HL-60/S4 treated with retinoic acid at 250 ng/mL for 4 days and 3 days (cell line): Measurements from ENCODE around the gene F7.
"Not testable (repeated sequence)": the region's sequence is repeated elsewhere in the genome, so short reads cannot be mapped to it uniquely, and the experiment has no call there.

Source experiments
- in situ Hi-C: fragments of 300-500 bp; cut with MboI; formaldehyde crosslinking; loops from 2 replicates; pipeline ENCODE4 v1.7.0; 2022; ENCODE audit warnings: low sequenced_read_pairs

F7 gene

DNA sequence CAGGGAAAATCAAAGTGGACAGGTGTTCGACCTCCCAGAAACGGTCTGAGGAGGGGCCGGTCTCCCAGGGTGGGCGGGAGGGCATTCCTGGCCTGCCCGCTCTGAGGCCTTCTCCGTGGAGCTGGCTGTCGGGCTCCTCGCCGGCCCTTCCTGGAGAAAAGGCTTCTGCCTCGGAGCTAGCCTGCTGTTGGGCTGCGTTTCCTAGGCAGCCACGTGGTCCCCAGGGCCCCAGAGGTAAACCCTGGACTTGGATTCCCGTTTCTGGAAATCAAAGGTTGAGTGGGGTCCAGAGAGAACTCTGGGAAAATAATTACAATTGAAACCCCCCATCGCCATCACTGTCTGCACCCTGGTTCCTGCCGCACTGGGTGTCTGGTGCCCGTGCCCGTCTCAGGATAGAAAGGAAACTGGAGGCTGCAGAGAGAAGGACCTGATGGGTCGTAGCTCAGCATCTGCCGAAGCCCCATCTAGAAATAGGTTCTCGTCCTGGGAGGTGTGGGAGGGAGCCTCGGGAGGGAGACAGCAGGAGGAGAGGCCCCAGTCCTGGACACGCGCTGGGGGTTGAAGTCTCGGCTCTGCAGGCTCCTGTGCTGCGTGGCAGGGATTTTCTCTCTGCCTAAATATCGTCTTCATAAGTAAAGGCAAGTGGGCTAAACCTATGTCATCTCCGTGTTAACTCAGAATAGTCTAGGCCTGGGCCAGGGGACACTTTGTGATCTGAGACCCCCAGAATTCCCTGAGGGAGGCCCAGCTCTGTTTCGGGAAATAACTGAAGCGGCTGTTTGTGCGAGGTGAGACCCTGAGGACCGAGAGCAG is 45.2 kb downstream of the F7 start:
- in situ Hi-C loops: no loop called here

GRCh38 chr13:113151745-113152690 is 46.4 kb downstream of the F7 start:
- in situ Hi-C loops: no loop called here

- in situ Hi-C loops: no loop called here
These were observed 47.0 kb downstream of the F7 start for GRCh38 chr13:113152691-113152983.

- in situ Hi-C loops: no loop called here
These were observed 47.6 kb downstream of the F7 start for GRCh38 chr13:113152984-113153809.

- in situ Hi-C loops: no loop called here
These were observed 48.5 kb downstream of the F7 start for GRCh38 chr13:113153810-113154748.

GRCh38 chr13:113155201-113155600 is 49.6 kb downstream of the F7 start:
- in situ Hi-C loops: no loop called here

DNA sequence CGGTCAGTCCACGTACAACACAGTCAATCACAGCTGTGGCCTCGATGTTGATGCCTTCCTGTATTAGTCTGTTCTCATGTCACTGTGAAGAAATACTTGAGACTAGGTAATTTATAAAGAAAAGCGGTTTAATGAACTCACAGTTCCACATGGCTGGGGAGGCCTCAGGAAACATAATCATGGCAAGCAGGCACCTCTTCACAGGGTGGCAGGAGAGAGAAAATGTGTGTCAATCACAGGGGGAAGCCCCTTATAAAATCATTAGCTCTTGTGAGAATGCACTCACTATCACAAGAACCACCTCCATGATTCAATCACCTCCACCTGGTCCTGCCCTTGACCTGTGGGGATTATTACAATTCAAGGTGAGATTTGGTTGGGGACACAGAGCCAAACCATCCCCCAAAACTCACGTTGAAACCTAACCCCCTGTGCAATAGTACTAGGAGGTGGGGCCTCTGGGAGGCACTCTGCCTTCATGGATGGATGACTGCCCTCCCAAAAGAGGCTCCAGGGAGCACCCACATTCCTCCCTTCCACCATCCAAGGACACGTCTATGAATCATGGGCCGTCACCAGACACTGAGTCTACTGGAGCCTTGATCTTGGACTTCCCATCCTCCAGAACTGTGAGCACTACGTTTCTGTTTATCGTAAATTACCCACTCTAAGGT is 50.5 kb downstream of the F7 start:
- in situ Hi-C loops: no loop called here

DNA sequence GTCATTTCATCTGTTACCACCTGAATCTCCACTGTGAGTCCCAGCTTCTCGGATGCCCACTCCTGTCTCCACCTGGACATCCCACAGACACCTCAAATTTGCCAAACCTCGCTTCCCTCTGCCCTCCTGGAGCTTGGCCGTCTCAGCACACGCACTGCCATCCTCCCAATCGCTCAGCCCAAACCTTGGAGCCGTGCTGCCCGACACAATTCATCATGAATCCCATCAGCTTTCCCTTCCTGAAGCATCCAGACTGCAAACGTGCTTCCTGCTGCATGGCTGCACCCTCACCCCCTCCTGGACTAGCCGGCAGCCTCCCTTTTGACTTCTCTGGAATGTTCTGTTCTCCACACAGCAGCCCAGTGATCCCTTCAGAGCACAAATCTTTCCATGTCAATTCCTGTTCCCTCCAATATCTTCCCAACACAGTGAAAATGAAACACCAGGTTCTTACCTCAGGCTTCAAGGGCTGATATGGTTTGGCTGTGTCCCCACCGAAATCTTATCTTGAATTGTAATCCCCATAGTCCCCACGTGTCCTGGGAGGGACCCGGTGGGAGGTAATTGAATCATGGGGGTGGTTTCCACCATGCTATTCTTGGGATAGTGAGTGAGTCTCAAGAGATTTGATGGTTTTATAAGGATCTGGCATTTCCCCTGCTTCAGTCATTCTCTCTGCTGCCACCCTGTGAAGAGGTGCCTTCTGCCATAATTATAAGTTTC is 51.8 kb downstream of the F7 start:
- in situ Hi-C loops: no loop called here

- in situ Hi-C loops: no loop called here
These were observed 52.5 kb downstream of the F7 start, which contains the start of gene PROZ for GRCh38 chr13:113157929-113158747. PROZ (plus strand) TSS chr13:113158648; CDS start chr13:113158661, 13 bp downstream.

DNA sequence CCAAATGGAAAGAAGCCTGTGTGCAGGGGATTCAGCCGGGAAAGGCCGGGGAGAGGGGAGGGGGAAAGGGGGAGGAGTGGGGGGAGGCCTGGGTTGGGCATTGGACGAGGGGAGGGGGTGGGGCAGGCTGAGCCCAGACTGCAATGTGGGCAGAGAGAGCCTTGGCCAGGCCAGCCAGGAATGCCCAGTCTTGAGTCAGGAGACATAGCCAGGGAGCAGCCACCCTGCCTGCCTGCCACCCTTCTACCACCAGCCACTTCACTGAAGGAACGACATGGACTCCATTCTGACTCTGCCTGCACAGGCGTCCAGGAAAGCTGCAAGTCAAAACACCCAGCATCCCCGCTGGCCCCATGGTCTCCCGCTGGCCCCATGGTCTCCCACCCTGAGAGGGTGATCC is 53.4 kb downstream of the F7 start:
- in situ Hi-C loops: no loop called here

DNA sequence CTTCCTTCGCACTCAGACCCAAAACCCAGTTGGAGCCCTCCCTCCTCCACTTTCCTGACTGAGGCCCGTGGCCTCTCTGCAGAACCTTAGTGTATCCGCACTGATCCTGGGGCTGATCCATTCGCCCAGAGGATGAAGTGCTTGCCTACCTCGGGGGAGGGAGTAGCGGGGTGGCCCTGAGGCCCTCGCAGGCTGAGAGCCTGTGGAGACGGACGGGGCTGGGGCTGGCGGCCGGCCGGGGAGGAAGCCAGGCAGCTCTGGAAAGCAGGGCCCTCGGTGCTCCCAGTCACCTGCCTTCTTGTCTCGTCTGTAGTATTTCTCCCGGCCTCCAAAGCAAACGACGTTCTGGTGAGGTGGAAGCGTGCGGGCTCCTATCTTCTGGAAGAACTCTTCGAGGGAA is 54.1 kb downstream of the F7 start:
- in situ Hi-C loops: no loop called here

DNA sequence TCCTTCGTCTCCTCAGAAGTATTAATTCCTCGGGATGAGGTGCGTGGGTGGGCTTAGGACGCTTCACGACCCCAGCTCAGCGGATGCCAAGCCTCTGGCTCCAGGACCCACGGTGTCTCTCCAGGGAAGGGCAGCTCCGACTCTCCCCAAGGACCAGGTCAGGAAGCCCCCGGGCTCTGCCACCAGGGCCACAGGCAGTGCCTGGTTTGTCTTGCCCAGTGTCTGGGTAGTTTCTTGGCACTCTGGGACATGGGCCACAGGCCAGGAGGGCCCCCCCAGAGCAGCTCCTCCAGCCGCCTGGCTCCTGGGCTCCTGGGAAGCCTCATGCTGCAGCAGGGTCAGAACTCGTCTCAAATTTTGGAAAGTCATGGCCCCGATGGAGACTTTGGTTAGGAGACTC is 55.4 kb downstream of the F7 start:
- in situ Hi-C loops: no loop called here

- in situ Hi-C loops: no loop called here
These were observed 55.8 kb downstream of the F7 start for GRCh38 chr13:113161433-113161832.

GRCh38 chr13:113161975-113162374 is 56.4 kb downstream of the F7 start:
- in situ Hi-C loops: not testable (repeated sequence)

DNA sequence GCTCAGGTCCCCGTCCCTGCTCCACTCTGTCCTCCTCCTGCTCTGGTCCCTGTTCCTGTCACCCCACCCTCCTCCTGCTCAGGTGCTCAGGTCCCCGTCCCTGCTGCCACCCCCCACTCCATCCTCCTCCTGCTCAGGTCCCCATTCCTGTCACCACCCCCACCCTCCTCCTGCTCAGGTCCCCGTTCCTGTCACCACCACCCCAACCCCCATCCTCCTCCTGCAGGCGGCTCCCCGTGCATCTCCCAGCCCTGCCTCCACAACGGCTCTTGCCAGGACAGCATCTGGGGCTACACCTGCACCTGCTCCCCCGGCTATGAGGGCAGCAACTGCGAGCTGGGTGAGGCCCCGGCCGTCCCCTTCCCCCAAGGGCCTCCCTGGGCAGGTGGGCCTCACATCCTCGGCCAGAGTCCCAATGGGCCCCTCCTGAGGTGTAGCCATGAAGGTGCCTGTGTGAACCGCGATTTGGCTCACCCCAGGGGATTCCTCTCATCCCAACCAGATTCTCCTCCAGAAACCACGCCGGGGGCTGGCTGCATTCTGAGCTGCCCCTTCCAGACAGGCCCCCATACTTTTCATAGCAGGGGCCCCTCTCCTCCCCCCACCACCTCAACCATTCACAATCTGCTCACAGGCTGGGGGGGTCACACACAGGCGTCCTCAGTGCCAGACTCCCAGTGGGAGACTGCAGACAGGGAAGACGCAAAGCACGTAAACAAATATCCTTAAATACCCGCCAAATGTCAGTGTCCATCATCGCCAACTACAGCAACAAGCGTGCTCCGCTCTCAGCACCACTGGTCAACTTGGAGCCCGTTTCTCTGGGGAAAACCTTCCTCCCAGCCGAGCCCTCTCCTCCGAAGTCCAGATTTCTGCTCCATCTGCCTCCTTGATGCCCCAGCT is 57.4 kb downstream of the F7 start:
- in situ Hi-C loops: no loop called here

- in situ Hi-C loops: no loop called here
These were observed 58.9 kb downstream of the F7 start for GRCh38 chr13:113164492-113164891.

GRCh38 chr13:113166266-113166665 is 60.7 kb downstream of the F7 start:
- in situ Hi-C loops: no loop called here
